ENCODE data around the gene DKC1.
"Not testable (repeated sequence)": the region's sequence is repeated elsewhere in the genome, so short reads cannot be mapped to it uniquely, and the experiment has no call there.

DNA sequence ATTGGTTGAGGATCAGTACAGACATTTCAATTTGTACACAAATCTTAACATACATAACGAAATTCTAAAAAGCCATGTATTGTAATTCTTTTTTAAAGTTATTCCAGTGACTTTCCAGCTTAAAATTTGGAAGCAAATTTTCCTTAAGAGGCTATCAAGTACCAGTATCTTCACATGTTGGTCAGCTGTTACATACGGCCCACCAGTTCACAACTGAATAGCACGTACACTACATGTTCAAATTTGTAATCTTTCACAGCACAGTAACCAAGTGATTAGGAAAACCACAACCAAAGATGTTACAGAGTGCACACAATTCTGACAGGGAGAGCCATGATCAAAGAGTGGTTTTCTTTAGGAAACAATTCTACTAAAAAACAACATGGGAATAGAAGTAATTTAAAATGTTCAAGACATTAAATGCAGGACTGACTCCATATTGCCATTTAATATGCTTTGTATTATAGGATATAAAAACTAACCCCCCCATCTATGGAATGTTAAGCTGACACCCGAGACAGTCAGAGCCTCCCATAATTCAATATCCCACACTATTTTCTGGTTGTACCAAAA is 53.7 kb downstream of the DKC1 start:
- not testable (repeated sequence) for TF ChIP-seq POLR2A, EP300 (IDR thresholded peaks at IDR 0.05)
- TF ChIP-seq, protein P1, sequence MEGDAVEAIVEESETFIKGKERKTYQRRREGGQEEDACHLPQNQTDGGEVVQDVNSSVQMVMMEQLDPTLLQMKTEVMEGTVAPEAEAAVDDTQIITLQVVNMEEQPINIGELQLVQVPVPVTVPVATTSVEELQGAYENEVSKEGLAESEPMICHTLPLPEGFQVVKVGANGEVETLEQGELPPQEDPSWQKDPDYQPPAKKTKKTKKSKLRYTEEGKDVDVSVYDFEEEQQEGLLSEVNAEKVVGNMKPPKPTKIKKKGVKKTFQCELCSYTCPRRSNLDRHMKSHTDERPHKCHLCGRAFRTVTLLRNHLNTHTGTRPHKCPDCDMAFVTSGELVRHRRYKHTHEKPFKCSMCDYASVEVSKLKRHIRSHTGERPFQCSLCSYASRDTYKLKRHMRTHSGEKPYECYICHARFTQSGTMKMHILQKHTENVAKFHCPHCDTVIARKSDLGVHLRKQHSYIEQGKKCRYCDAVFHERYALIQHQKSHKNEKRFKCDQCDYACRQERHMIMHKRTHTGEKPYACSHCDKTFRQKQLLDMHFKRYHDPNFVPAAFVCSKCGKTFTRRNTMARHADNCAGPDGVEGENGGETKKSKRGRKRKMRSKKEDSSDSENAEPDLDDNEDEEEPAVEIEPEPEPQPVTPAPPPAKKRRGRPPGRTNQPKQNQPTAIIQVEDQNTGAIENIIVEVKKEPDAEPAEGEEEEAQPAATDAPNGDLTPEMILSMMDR (IDR thresholded peaks at IDR 0.05): not testable (repeated sequence)
